ENCODE measurements around the gene MAP2K1. TPM values are rescaled to one million over a fixed set of nuclear protein-coding genes. Genes with fewer than 3 reads are reported as not detected.

MAP2K1 gene
- total and polyA plus RNA-seq, 2 donors (not counting 1 experiment from before 2014, with no cell fraction given), result 32.9 to 40.0 TPM

GRCh38 chr15:66362776-66363175, 23.9 kb upstream of the MAP2K1 start:
- no peak for DNase-seq (ENCODE audit: low read depth in 2 of 2)
- TF ChIP-seq CTCF (conservative IDR thresholded peaks at IDR 0.05 in 1 of 2, IDR thresholded peaks at IDR 0.05 in 1 of 2; ENCODE audit: low read depth in 1 of 2, low read length in 2 of 2), result no peak
- no peak overlapping the region for H3K4me3 ChIP-seq (replicated peaks in 1 of 4; ENCODE audit: control extremely low read depth in 1 of 4, insufficient read depth in 1 of 4, low read depth in 3 of 4, low read length in 4 of 4)
- no peaks in the 10 kb centered on the region for H3K79me2 ChIP-seq (ENCODE audit: control insufficient read depth, insufficient read depth, low read length)
- no peaks in the 10 kb centered on the region for H3K9me3 ChIP-seq (ENCODE audit: control insufficient read depth, insufficient read depth, low read depth, low read length)
- no peak overlapping the region for H3K9ac ChIP-seq (ENCODE audit: insufficient read depth, low read length)
- H3K4me1 ChIP-seq (ENCODE audit: control insufficient read depth, extremely low read depth, insufficient read depth, low read length), result no peaks in the 10 kb centered on the region
- H3K27me3 ChIP-seq (ENCODE audit: control insufficient read depth, insufficient read depth, low read length), result no peaks in the 10 kb centered on the region
- H3K36me3 ChIP-seq (ENCODE audit: control insufficient read depth, insufficient read depth, low read length), result no peaks in the 10 kb centered on the region
- H3K27ac ChIP-seq (ENCODE audit: insufficient read depth, low read length), result no peak overlapping the region
- no peak overlapping the region for H3K4me2 ChIP-seq (ENCODE audit: extremely low read depth, insufficient read depth, low read length)
- no peaks in the 10 kb centered on the region for H4K20me1 ChIP-seq (ENCODE audit: control insufficient read depth, extremely low read depth, insufficient read depth, low read length)
- H2AFZ ChIP-seq (ENCODE audit: low read length), result no peak overlapping the region

- TF ChIP-seq EZH2 (IDR thresholded peaks at IDR 0.05; ENCODE audit: low read length, missing control alignments), result no peak
- TF ChIP-seq CTCF (conservative IDR thresholded peaks at IDR 0.05 in 1 of 2, IDR thresholded peaks at IDR 0.05 in 1 of 2; ENCODE audit: low read depth in 1 of 2, low read length in 2 of 2), result no peak
- no peak for DNase-seq (ENCODE audit: low read depth in 2 of 2)
- no peaks in the 10 kb centered on the region for H3K36me3 ChIP-seq (ENCODE audit: control insufficient read depth, insufficient read depth, low read length)
- H2AFZ ChIP-seq (ENCODE audit: low read length), result no peak overlapping the region
- H3K27ac ChIP-seq (ENCODE audit: insufficient read depth, low read length), result no peak overlapping the region
- H3K9ac ChIP-seq (ENCODE audit: insufficient read depth, low read length), result no peak overlapping the region
- H3K4me3 ChIP-seq (replicated peaks in 1 of 4; ENCODE audit: control extremely low read depth in 1 of 4, insufficient read depth in 1 of 4, low read depth in 3 of 4, low read length in 4 of 4), result no peak overlapping the region
- H3K79me2 ChIP-seq (ENCODE audit: control insufficient read depth, insufficient read depth, low read length), result no peaks in the 10 kb centered on the region
- H4K20me1 ChIP-seq (ENCODE audit: control insufficient read depth, extremely low read depth, insufficient read depth, low read length), result no peaks in the 10 kb centered on the region
- H3K27me3 ChIP-seq (ENCODE audit: control insufficient read depth, insufficient read depth, low read length), result no peaks in the 10 kb centered on the region
- H3K4me1 ChIP-seq (ENCODE audit: control insufficient read depth, extremely low read depth, insufficient read depth, low read length), result no peaks in the 10 kb centered on the region
- H3K9me3 ChIP-seq (ENCODE audit: control insufficient read depth, insufficient read depth, low read depth, low read length), result no peaks in the 10 kb centered on the region
- no peak overlapping the region for H3K4me2 ChIP-seq (ENCODE audit: extremely low read depth, insufficient read depth, low read length)
Observed at GRCh38 chr15:66364944-66365528, 21.7 kb upstream of the MAP2K1 start.

- TF ChIP-seq CTCF (conservative IDR thresholded peaks at IDR 0.05 in 1 of 2, IDR thresholded peaks at IDR 0.05 in 1 of 2; ENCODE audit: low read depth in 1 of 2, low read length in 2 of 2), result no peak
- peak overlapping the region; percentile 4 to 38 (median 19) for H3K4me3 ChIP-seq (replicated peaks in 1 of 4; ENCODE audit: control extremely low read depth in 1 of 4, insufficient read depth in 1 of 4, low read depth in 3 of 4, low read length in 4 of 4)
- H2AFZ ChIP-seq (ENCODE audit: low read length), result peak overlapping the region; percentile 99
- no peaks in the 10 kb centered on the region for H3K79me2 ChIP-seq (ENCODE audit: control insufficient read depth, insufficient read depth, low read length)
- peak overlapping the region; percentile 79 for H3K4me2 ChIP-seq (ENCODE audit: extremely low read depth, insufficient read depth, low read length)
- no peaks in the 10 kb centered on the region for H3K4me1 ChIP-seq (ENCODE audit: control insufficient read depth, extremely low read depth, insufficient read depth, low read length)
- DNase-seq (ENCODE audit: low read depth in 2 of 2), result peak; percentile 9 to 12
- H3K27me3 ChIP-seq (ENCODE audit: control insufficient read depth, insufficient read depth, low read length), result no peaks in the 10 kb centered on the region
- no peaks in the 10 kb centered on the region for H3K9me3 ChIP-seq (ENCODE audit: control insufficient read depth, insufficient read depth, low read depth, low read length)
- no peak overlapping the region for H3K9ac ChIP-seq (ENCODE audit: insufficient read depth, low read length)
- no peak overlapping the region for H3K27ac ChIP-seq (ENCODE audit: insufficient read depth, low read length)
- H4K20me1 ChIP-seq (ENCODE audit: control insufficient read depth, extremely low read depth, insufficient read depth, low read length), result no peaks in the 10 kb centered on the region
- no peaks in the 10 kb centered on the region for H3K36me3 ChIP-seq (ENCODE audit: control insufficient read depth, insufficient read depth, low read length)
Observed at GRCh38 chr15:66369773-66370651, 16.7 kb upstream of the MAP2K1 start.

Data from fibroblast of lung (primary cell).